Measurements from ENCODE around the gene RPS6KA3. TPM values are rescaled to one million over a fixed set of nuclear protein-coding genes. Genes with fewer than 3 reads are reported as not detected.

RPS6KA3 gene
- total and polyA plus RNA-seq, 2 of the 8 experiments (the other 6 are each of a cell fraction or from before 2014, with no cell fraction given), result 7.1 to 13.0 TPM

DNA sequence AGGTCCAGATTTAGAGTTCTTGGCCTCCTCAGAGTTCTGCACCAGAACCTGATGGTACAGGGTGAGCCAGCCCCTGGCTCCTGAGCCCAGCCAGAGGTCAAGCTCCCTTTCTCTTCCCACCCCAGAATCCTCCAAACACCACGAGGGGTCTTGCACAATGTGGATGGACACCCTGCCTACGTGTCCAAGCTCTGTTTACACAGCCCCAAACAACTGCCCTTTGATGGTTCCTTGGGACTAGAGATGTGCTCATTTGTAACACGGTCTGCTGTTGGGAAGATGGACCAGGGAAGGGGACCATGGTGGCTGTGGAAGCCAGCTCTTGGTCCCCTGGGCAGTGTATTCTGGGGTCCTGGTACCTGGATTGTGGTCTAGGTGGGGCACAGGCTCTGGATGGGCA lies 40.0 kb upstream of the RPS6KA3 start:
- CTCF ChIA-PET (ENCODE audit: partially characterized antibody), result no interaction called here
- H2BK12ac ChIP-seq (ENCODE audit: low read depth, low read length), result no peak overlapping the region

More for the DNA sequence above, 40.0 kb upstream of the RPS6KA3 start:
- Histone ChIP-seq H3K36me3 (ENCODE audit: control insufficient read depth in 2 of 4, insufficient read depth in 4 of 4, low read length in 3 of 4) (no peaks in the 10 kb centered on the region), H3K4ac (replicated peaks; ENCODE audit: insufficient read length, low read depth, low read length) (no peak overlapping the region), H4K91ac (replicated peaks; ENCODE audit: insufficient read length, low read length) (no peak overlapping the region), H3K79me1 (ENCODE audit: low read depth, low read length) (no peaks in the 10 kb centered on the region), H3K4me3 (ENCODE audit: extremely low read depth in 1 of 4, insufficient read depth in 2 of 4, low read depth in 3 of 4, low read length in 4 of 4) (no peak overlapping the region), H3K18ac (ENCODE audit: extremely low read depth, low read length) (no peak overlapping the region), H4K8ac (ENCODE audit: extremely low read depth, insufficient read depth, low read length) (no peak overlapping the region), H3K27me3 (replicated peaks in 1 of 4; ENCODE audit: control insufficient read depth in 3 of 4, extremely low read depth in 1 of 4, insufficient read depth in 3 of 4, low read length in 3 of 4) (no peaks in the 10 kb centered on the region), H3K9me3 (ENCODE audit: insufficient read depth in 2 of 2, low read depth in 1 of 2, low read length in 1 of 2) (no peaks in the 10 kb centered on the region), H2BK15ac (ENCODE audit: low read length) (no peak overlapping the region), H2AFZ (ENCODE audit: low read length) (no peak overlapping the region; the same call in 1 of the 2 replicates), H3K56ac (replicated peaks; ENCODE audit: insufficient read length, low read depth, low read length) (no peak overlapping the region), H4K20me1 (replicated peaks in 1 of 2; ENCODE audit: control insufficient read depth in 1 of 2, insufficient read depth in 2 of 2, low read length in 2 of 2) (no peaks in the 10 kb centered on the region), H3K27ac (ENCODE audit: low read depth, low read length) (no peak overlapping the region), H4K5ac (ENCODE audit: insufficient read length, low read depth, low read length) (no peak overlapping the region), H2BK20ac (ENCODE audit: low read length) (no peak overlapping the region), H3K23me2 (ENCODE audit: low read depth, low read length) (no peaks in the 10 kb centered on the region), H3K14ac (ENCODE audit: insufficient read length) (no peak overlapping the region), H2AK5ac (ENCODE audit: low read depth, low read length) (no peak overlapping the region), H2BK5ac (ENCODE audit: low read depth, low read length) (no peak overlapping the region), H3K23ac (ENCODE audit: insufficient read length) (no peak overlapping the region), H3K79me2 (ENCODE audit: control insufficient read depth in 1 of 2, insufficient read depth in 2 of 2, low read length in 2 of 2) (no peaks in the 10 kb centered on the region), H3K4me2 (ENCODE audit: insufficient read depth in 1 of 2, low read depth in 2 of 2, low read length in 2 of 2) (no peak overlapping the region), H3K4me1 (replicated peaks in 1 of 4; ENCODE audit: control insufficient read depth in 3 of 4, insufficient read depth in 4 of 4, low read length in 3 of 4) (no peaks in the 10 kb centered on the region), H2BK120ac (replicated peaks; ENCODE audit: low read depth, low read length) (no peak overlapping the region), H3K9ac (replicated peaks in 1 of 4; ENCODE audit: extremely low read depth in 1 of 4, low read depth in 3 of 4, low read length in 3 of 4) (no peak overlapping the region)
- no CpG with 5 or more reads among the region's 3 CpGs for WGBS, 2 experiments (ENCODE audit: extremely low coverage in 1 of 2, insufficient coverage in 1 of 2, insufficient read length in 1 of 2, insufficient replicate concordance in 2 of 2, low coverage in 1 of 2, low lambda C conversion rate in 2 of 2, missing lambda C conversion rate in 1 of 2)
- TF ChIP-seq CREB1 (IDR thresholded peaks at IDR 0.05) (no peak), CHD1 (IDR thresholded peaks at IDR 0.05; ENCODE audit: low read depth, low read length) (no peak), GABPA (IDR thresholded peaks at IDR 0.05; ENCODE audit: borderline replicate concordance, insufficient read depth, low read length) (no peak), POLR2AphosphoS5 (IDR thresholded peaks at IDR 0.05; ENCODE audit: low read depth, low read length) (no peak), CHD2 (IDR thresholded peaks at IDR 0.05; ENCODE audit: low read length) (no peak), RNF2 (IDR thresholded peaks at IDR 0.05; ENCODE audit: borderline replicate concordance, low read depth, low read length, missing control alignments, poor library complexity, severe bottlenecking) (no peak)
- TF ChIP-seq, protein P1, sequence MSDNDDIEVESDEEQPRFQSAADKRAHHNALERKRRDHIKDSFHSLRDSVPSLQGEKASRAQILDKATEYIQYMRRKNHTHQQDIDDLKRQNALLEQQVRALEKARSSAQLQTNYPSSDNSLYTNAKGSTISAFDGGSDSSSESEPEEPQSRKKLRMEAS (IDR thresholded peaks at IDR 0.05), result no peak
- DNase-seq (ENCODE audit: low read depth in 1 of 2, low spot score in 2 of 2) (no peak), FAIRE-seq (no peak)
- POLR2A ChIA-PET (ENCODE audit: partially characterized antibody), result no interaction called here
